IPS DF 4.7 (cell line): Measurements from ENCODE around the gene LDAH.

Experiments used
- DNase-seq: peaks from one replicate; pipeline ENCODE4 v3.0.0-alpha.2; 2013; ENCODE audit warnings: low spot score; ENCODE audit errors: extremely low read depth

Gene LDAH

GRCh38 chr2:20668451-20668850, 154.4 kb downstream of the LDAH start:
- DNase-seq, result no peak

GRCh38 chr2:20667531-20668401, 155.1 kb downstream of the LDAH start:
- DNase-seq, result no peak

- DNase-seq, result no peak
These were observed 155.8 kb downstream of the LDAH start for GRCh38 chr2:20667151-20667530.

GRCh38 chr2:20666304-20667150, 156.4 kb downstream of the LDAH start, which contains the start of gene GDF7:
Gene GDF7 (plus strand): TSS chr2:20667144. CDS start chr2:20667240, 96 bp downstream.
- no peak for DNase-seq

- no peak for DNase-seq
These were observed 156.9 kb downstream of the LDAH start for GRCh38 chr2:20666005-20666303.

GRCh38 chr2:20665243-20666004, 157.5 kb downstream of the LDAH start:
- no peak for DNase-seq

GRCh38 chr2:20664431-20665242, 158.3 kb downstream of the LDAH start:
- DNase-seq, result no peak

- DNase-seq, result no peak
These were observed 158.9 kb downstream of the LDAH start for GRCh38 chr2:20664071-20664390.

GRCh38 chr2:20663196-20664070, 159.5 kb downstream of the LDAH start:
- DNase-seq, result no peak

- no peak for DNase-seq
These were observed 160.5 kb downstream of the LDAH start for GRCh38 chr2:20662308-20662937.

- DNase-seq, result peak; percentile 87
These were observed 161.2 kb downstream of the LDAH start for GRCh38 chr2:20661421-20662307.

GRCh38 chr2:20660506-20661420, 162.1 kb downstream of the LDAH start:
- DNase-seq, result no peak

GRCh38 chr2:20657522-20658235, 165.2 kb downstream of the LDAH start:
- DNase-seq, result no peak

GRCh38 chr2:20656561-20656960, 166.3 kb downstream of the LDAH start:
- DNase-seq, result no peak

GRCh38 chr2:20654535-20654813, 168.4 kb downstream of the LDAH start:
- no peak for DNase-seq

GRCh38 chr2:20653695-20654534, 169.0 kb downstream of the LDAH start:
- DNase-seq, result no peak
